HG02970 (cell line): Measurements from ENCODE around the gene GPR37L1.

ENCODE experiments used
- ATAC-seq: cut with Tn5 transposase; IDR thresholded peaks from one replicate; pipeline ENCODE4 v1.9.1; 2021; ENCODE audit warnings: mild to moderate bottlenecking, moderate library complexity, moderate number of reproducible peaks; ENCODE audit not compliant: unreplicated experiment, low FRiP score

Gene GPR37L1

GRCh38 chr1:202122639-202123335 is at the start of gene GPR37L1:
Gene GPR37L1, plus strand, starts transcription at chr1:202122917. Its CDS starts 47 bp downstream, at chr1:202122964.
- no peak for ATAC-seq

DNA sequence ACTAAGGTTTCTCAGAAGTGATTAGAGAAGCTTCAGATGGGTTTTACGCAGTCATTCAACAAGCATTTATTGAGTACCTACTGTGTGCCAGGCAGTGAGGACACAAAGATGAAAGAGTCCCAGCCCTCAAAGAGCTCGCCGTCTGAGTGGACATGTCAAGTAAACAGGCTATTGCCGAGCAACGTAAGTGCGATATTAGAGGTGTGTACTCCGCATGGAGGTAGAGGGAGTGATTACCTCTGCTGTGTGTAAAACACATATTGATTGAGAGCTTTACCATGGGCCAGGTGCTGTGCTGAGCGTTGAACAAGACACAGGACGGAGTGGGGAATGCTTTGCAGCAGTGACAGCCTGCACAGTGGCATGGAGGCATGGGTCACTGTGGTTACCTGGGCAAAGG is 49.5 kb upstream of the GPR37L1 start:
- ATAC-seq, result no peak

DNA sequence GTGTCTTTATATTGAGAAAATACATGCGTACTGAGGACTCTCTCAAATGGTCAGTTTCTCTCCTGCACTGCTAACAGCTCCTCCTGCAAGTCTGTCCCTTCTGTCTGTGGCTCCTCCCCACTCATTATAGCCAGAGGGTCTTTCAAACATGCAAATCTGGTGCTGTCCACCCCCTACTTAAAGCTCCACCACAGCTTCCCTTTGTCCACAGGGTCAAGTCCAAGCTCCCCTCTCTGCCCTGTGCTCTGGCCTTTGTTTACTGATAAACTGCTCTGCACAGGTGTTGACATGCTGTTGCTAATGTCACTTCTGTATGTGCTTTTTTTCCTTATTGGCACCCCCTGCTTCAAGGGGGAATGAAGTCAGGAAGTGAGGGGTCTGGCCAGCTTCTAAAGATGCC is 47.7 kb upstream of the GPR37L1 start:
- no peak for ATAC-seq

DNA sequence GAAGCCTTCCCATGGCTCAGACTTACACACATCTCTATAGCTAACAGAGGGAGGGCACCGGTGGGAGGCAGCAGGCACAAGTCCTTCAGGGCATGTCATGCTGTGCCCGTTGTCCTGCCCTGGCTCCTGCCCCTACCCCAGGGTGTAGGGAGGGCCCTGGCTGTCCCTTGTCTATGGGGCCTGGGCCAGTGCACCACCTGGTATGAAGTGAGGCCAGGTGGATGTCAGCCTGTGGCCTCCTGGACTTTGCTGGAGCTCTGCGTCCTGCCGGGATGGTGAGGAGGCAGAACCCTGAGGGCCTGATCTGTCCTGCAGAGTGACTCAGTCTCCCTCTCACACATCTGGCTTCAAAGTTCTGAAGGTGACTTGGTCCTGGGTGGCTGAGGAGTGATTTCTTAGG is 47.3 kb upstream of the GPR37L1 start:
- ATAC-seq, result no peak

- ATAC-seq, result no peak
Measured at GRCh38 chr1:202076050-202076511, 46.6 kb upstream of the GPR37L1 start.

- no peak for ATAC-seq
Measured at GRCh38 chr1:202078241-202078640, 44.5 kb upstream of the GPR37L1 start.

DNA sequence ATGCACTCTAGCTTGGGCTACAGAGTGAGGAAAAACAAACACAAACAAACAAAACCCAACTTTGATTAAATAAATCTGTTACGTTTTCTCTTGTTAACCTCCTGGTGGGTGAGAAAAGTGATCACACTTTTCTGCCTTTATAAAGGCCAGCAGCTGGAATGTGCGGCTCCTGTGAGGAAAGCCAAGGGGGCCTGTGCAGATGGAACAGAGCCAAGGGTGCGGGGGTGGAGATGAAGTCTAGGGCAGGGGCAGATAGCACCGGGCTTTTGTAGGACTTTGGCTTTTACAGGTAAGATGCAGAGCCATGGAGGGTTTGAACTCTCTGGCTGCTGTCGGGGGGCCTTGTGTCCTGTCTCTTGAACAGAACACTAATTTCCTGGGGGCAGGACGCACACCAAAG is 40.7 kb upstream of the GPR37L1 start:
- ATAC-seq, result no peak

GRCh38 chr1:202084791-202085681 is 37.7 kb upstream of the GPR37L1 start:
- no peak for ATAC-seq

GRCh38 chr1:202085682-202086373 is 36.9 kb upstream of the GPR37L1 start:
- ATAC-seq, result no peak

DNA sequence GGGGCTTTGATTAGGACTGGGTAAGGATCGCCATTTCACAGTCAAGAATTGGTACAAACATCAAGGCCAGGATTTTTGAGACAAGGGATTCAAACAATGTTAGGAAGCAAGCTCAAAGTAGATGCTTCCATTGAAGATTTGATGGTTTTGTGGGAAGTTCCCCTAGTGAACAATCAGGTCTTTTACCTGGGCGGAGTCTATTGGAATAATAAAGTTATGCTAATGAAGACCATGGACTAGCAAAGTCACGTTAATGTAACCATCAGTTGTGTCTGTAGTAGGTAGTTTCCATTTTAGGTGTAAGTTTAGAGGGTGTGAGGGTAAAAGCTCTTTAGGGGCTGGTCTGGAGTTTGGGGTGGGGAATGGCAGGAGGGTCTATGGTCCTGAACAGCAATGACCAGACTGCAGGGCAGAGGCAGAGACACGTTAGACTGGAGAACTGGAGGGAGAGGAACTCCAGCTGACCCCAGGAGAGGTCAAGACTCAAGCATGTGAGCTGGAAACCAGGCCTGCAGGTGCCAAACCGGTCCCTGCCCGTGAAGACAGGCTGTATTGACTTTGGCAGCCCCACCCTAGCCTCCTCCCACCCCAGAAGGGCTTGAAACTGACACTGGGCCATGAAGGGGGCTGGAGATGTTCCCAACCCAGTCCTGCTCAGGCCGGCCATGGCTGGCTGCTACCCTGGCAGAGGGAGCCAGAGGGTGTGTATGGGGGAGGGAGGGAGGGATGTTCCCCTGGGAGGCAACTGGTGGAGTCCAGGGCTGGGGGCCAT is 36.0 kb upstream of the GPR37L1 start:
- no peak for ATAC-seq

DNA sequence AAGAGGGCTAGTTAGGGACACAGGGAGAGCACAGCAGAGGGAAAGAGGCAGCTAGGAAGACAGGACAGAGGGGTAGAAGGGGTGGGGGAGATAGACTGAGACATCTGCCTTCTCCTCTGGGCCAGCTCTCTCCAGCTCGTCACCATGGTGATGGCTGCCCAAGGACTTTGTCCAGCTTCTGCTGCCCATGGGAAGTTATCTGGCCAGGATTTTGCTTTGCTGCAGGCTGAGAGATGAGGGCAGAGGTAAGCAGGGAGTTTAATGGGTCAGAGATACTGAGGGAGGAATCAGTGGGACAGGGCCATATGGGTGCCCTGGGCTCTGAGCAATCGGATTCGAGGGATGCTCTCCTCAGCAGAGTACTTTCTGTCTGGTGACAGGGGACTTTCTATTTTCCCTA is 34.5 kb upstream of the GPR37L1 start:
- ATAC-seq, result no peak

DNA sequence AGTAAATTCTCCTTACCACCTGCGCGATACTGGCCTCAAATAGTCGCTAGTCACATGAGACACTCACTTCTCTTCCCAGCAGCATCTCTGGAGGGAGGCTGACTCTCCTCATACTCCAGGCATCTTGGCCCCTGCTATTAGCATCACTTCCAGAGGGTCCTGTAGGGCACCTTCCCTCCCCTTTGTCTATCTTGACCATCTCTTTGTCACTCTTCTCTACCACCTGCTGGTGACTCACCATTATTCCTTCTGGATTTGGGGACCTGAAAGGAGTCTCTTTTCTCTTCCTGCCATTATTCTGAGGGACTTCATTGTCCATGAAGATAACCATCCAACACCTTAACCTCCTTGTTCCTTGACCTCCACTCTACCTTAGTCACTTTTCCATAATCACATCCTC is 31.7 kb upstream of the GPR37L1 start:
- no peak for ATAC-seq

DNA sequence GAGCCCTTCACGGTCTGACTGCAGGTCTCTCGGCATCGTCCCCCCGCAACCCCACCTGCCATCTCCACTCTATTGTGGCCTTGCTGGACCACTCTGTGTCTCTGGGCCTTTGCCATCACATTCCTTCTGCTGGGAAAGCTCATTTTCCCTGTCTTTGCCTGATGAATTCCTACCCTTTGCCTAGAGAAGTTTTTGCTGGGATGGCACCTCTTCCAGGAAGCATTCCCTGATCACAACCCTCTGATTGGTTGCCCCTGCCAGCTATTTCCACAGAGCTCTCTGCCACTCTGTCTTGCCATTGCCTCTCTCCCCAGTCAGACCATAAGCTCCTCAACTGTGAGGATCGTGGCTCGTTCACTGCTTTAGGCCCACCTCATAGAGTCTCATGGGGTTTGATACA is 28.9 kb upstream of the GPR37L1 start:
- ATAC-seq, result no peak

DNA sequence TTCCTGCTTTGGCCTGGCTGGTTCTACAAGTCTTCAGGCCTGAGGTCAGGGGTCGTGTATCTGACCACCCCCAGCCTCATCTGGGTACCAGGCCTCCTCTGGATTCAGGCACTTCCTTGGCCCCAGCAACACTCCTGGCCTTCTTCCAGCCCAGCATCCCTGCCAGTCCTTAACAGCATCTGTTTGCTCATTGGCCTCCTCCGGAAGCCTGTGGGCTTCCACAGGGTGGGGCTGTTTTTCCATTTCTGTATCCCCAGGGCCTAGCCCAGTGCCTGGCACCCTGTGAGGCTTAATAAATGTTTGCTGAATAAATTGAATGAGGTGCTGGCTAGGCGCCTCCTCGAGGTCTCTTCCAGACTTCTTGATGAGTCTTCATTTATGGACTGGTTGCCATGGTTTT is 21.5 kb upstream of the GPR37L1 start:
- no peak for ATAC-seq

DNA sequence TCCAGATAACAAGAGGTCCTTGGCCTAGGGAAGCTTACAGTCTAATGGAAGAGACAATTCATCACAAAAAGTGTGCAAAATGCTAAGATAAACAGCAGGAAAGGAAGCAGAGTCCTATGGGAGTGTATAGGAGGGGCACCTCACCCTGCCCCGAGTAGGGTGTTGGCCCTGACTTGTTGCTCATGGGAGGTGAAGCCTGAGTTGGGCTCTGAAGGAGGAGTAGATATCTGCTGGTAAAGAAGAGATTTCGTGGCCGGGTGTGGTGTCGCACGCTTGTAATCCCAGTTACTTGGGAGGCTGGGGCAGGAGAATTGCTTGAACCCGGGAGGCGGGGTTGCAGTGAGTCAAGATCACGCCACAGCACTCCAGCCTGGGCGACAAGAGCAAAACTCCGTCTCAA is 18.6 kb upstream of the GPR37L1 start:
- no peak for ATAC-seq

DNA sequence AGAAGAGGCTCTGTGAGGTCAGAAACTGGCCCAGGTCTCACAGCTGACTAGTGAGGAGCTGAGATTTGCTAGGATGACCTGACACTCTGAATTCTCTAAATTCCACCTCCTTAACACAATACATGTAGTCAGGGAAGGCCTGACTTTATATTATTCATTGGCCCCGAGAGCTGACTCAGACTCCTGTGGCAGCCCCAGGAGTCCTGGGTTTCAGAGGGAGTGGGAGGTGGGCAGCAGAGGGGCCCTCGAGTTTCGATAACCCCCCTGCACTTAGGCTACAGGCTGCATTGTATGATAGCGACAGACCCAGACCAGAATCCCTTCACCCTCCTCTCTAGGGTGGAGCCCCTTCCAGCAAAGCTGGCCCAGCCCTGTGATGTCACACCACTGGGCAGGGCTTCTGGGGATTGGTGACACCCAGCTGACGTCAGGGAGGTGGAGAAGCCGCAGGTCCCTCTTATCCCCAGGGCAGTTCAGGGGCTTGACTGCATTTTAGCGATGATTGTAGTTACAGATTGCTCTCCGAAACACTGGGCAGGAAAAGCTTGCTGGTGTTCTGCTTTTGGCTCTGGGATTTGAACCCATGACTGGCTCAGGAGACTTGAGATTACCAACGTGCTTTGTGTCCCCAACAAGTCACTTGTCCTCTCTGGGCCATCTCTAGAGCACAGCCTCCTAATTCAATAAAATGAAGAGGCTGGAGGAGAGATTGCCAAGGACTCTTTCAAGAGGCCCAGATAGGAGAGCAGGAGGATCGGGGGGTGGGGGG is 17.0 kb upstream of the GPR37L1 start:
- no peak for ATAC-seq

- no peak for ATAC-seq
Measured at GRCh38 chr1:202106340-202107254, 16.1 kb upstream of the GPR37L1 start.

- no peak for ATAC-seq
Measured at GRCh38 chr1:202107321-202107761, 15.4 kb upstream of the GPR37L1 start.
